Smooth muscle cell (in vitro differentiated cells): ENCODE results near the gene DHX30. TPM values are rescaled to one million over a fixed set of nuclear protein-coding genes. Genes with fewer than 3 reads are reported as not detected.

Experiments used
- DNase-seq: peaks from one replicate; lab custom pipeline; 2025; ENCODE audit not compliant: unreplicated experiment; lab: John Stamatoyannopoulos, UW
- H2AFZ ChIP-seq: fragments of 200-600 bp; sonication (generic); 2 replicates; pipeline ENCODE4 v1.6.0; 2016; ENCODE audit warnings: antibody characterized with exemption, low read depth, mild to moderate bottlenecking
- H3F3A ChIP-seq: fragments of 200-600 bp; sonication (generic); 2 replicates; pipeline ENCODE4 v1.6.0; 2017; ENCODE audit warnings: antibody characterized with exemption, low read depth
- H3K27ac ChIP-seq: fragments of 200-600 bp; sonication (generic); 2 replicates; pipeline ENCODE4 v1.5.1; 2016; ENCODE audit warnings: low read depth, mild to moderate bottlenecking
- H3K27me3 ChIP-seq: fragments of 200-600 bp; sonication (generic); 2 replicates; pipeline ENCODE4 v1.6.1; 2016; ENCODE audit warnings: low read depth, mild to moderate bottlenecking
- H3K36me3 ChIP-seq: fragments of 200-600 bp; sonication (generic); 2 replicates; pipeline ENCODE4 v1.5.1; 2016; ENCODE audit warnings: low read depth
- H3K4me1 ChIP-seq: fragments of 200-600 bp; sonication (generic); 2 replicates; pipeline ENCODE4 v1.5.1; 2016; ENCODE audit warnings: low read depth
- H3K4me2 ChIP-seq: fragments of 200-600 bp; sonication (generic); 2 replicates; pipeline ENCODE4 v1.6.0; 2016; ENCODE audit warnings: mild to moderate bottlenecking
- H3K4me3 ChIP-seq: fragments of 200-600 bp; sonication (generic); 2 replicates; pipeline ENCODE4 v1.5.1; 2016; ENCODE audit warnings: mild to moderate bottlenecking
- H3K79me2 ChIP-seq: fragments of 200-600 bp; sonication (generic); 2 replicates; pipeline ENCODE4 v1.6.0; 2016; ENCODE audit warnings: low read depth, mild to moderate bottlenecking
- H3K9ac ChIP-seq: fragments of 200-600 bp; sonication (generic); 2 replicates; pipeline ENCODE4 v1.6.0; 2016; ENCODE audit warnings: low read depth
- H3K9me3 ChIP-seq: fragments of 200-600 bp; sonication (generic); replicated peaks from 2 replicates; pipeline ENCODE4 v1.5.1; 2016; ENCODE audit warnings: low read depth
- H4K20me1 ChIP-seq: fragments of 200-600 bp; sonication (generic); 2 replicates; pipeline ENCODE4 v1.6.0; 2016; ENCODE audit warnings: low read depth
- CTCF ChIP-seq: fragments of 200-600 bp; sonication (generic); IDR thresholded peaks from 2 replicates; pipeline ENCODE4 v1.5.1; 2017; ENCODE audit warnings: borderline replicate concordance, mild to moderate bottlenecking, antibody characterized with exemption; ENCODE audit not compliant: insufficient read depth, poor library complexity, severe bottlenecking
- WGBS: methylation state at CpG from one replicate; pipeline ENCODE4 v1.1.7; 2016; ENCODE audit warnings: low lambda C conversion rate; 5-methylcytosine and 5-hydroxymethylcytosine counted together
- polyA plus RNA-seq: library from polyadenylated mRNA; unstranded; fragments of >200 nt; fragmentation: Nextera tagmentation; extraction: Ambion mirVana; gene quantifications from 2 replicates; pipeline ENCODE4 v1.2.1, GENCODE V29; 2016
- total RNA-seq: library from RNA; depleted of rRNA; stranded (reverse); fragments of >200 nt; gene quantifications from 2 replicates; pipeline ENCODE4 v1.2.3, GENCODE V29; 2014

DHX30 gene
- total and polyA plus RNA-seq, 2 experiments from 2014 or later: 35.9 to 51.6 TPM

- Histone ChIP-seq H3K79me2 (peaks cover 6% of the 10 kb centered on the region), H3K9me3 (no peaks in the 10 kb centered on the region), H4K20me1 (peaks cover 33% of the 10 kb centered on the region), H2AFZ (no peak overlapping the region), H3K4me2 (no peak overlapping the region), H3K9ac (no peak overlapping the region), H3K4me3 (no peak overlapping the region), H3K4me1 (peaks cover 9% of the 10 kb centered on the region), H3K27me3 (no peaks in the 10 kb centered on the region), H3F3A (no peaks in the 10 kb centered on the region), H3K36me3 (peaks cover 6% of the 10 kb centered on the region), H3K27ac (peak overlapping the region; percentile 11)
- 76% methylated on average over 3 of the region's 3 CpGs for WGBS
- no peak for TF ChIP-seq CTCF
- no peak for DNase-seq
Measured at GRCh38 chr3:47877290-47877689, 74.4 kb downstream of the DHX30 start.

GRCh38 chr3:47877719-47878118 is 74.8 kb downstream of the DHX30 start:
- H2AFZ ChIP-seq: no peak overlapping the region
- H3K9me3 ChIP-seq: no peaks in the 10 kb centered on the region
- H3K4me3 ChIP-seq: no peak overlapping the region
- DNase-seq: no peak
- no peak for TF ChIP-seq CTCF
- H3K79me2 ChIP-seq: peaks cover 6% of the 10 kb centered on the region
- H3K36me3 ChIP-seq: peaks cover 7% of the 10 kb centered on the region
- H3F3A ChIP-seq: no peaks in the 10 kb centered on the region
- peak overlapping the region; percentile 11 for H3K27ac ChIP-seq
- H3K27me3 ChIP-seq: no peaks in the 10 kb centered on the region
- no peak overlapping the region for H3K4me2 ChIP-seq
- no peak overlapping the region for H3K9ac ChIP-seq
- peaks cover 9% of the 10 kb centered on the region for H3K4me1 ChIP-seq
- H4K20me1 ChIP-seq: peaks cover 33% of the 10 kb centered on the region

- peaks cover 13% of the 10 kb centered on the region for H3K79me2 ChIP-seq
- H3K9me3 ChIP-seq: no peaks in the 10 kb centered on the region
- no peaks in the 10 kb centered on the region for H3K27me3 ChIP-seq
- H4K20me1 ChIP-seq: peaks cover 49% of the 10 kb centered on the region
- H3K4me3 ChIP-seq: no peak overlapping the region
- H3K27ac ChIP-seq: no peak overlapping the region
- TF ChIP-seq CTCF: peak; percentile 25
- H3K36me3 ChIP-seq: peaks cover 12% of the 10 kb centered on the region
- no peak overlapping the region for H2AFZ ChIP-seq
- DNase-seq: no peak
- H3F3A ChIP-seq: no peaks in the 10 kb centered on the region
- WGBS: 100% methylated on average over 2 of the region's 2 CpGs
- H3K4me2 ChIP-seq: no peak overlapping the region
- no peak overlapping the region for H3K9ac ChIP-seq
- no peaks in the 10 kb centered on the region for H3K4me1 ChIP-seq
Measured at GRCh38 chr3:47882338-47882737, 79.4 kb downstream of the DHX30 start.

GRCh38 chr3:47884603-47885002 is 81.7 kb downstream of the DHX30 start:
- Histone ChIP-seq H3F3A (no peaks in the 10 kb centered on the region), H3K4me3 (no peak overlapping the region), H3K4me1 (peaks cover 6% of the 10 kb centered on the region), H3K27ac (no peak overlapping the region), H3K36me3 (peaks cover 12% of the 10 kb centered on the region), H3K4me2 (no peak overlapping the region), H2AFZ (no peak overlapping the region), H3K9me3 (no peaks in the 10 kb centered on the region), H3K27me3 (no peaks in the 10 kb centered on the region), H4K20me1 (peaks cover 35% of the 10 kb centered on the region), H3K79me2 (peaks cover 25% of the 10 kb centered on the region), H3K9ac (no peak overlapping the region)
- 95% methylated on average over 3 of the region's 3 CpGs for WGBS
- no peak for DNase-seq
- no peak for TF ChIP-seq CTCF
